Measurements from ENCODE around the gene HABP4.

Gene HABP4

GRCh38 chr9:96478829-96479371, 28.9 kb downstream of the HABP4 start:
- H3K27ac ChIP-seq (ENCODE audit: low read length): no peak overlapping the region
- H3K27me3 ChIP-seq (ENCODE audit: control insufficient read depth, insufficient read depth, low read length): no peaks in the 10 kb centered on the region
- no peak for DNase-seq (ENCODE audit: low read depth, low spot score)
- H3K4me3 ChIP-seq (ENCODE audit: low read length): no peak overlapping the region
- WGBS (ENCODE audit: insufficient coverage, insufficient read length): no CpG with 5 or more reads among the region's 4 CpGs
- no peaks in the 10 kb centered on the region; the same call in 1 of the 2 replicates for H3K36me3 ChIP-seq (ENCODE audit: control insufficient read depth, insufficient read depth, low read length)
- H3K9me3 ChIP-seq (ENCODE audit: control insufficient read depth, insufficient read depth, low read length): no peaks in the 10 kb centered on the region
- no peaks in the 10 kb centered on the region for H3K4me1 ChIP-seq (ENCODE audit: control insufficient read depth, insufficient read depth, low read length)

GRCh38 chr9:96480736-96481135, 30.8 kb downstream of the HABP4 start:
- H3K36me3 ChIP-seq (ENCODE audit: control insufficient read depth, insufficient read depth, low read length): peaks cover 5% of the 10 kb centered on the region
- no peak overlapping the region for H3K4me3 ChIP-seq (ENCODE audit: low read length)
- H3K27ac ChIP-seq (ENCODE audit: low read length): no peak overlapping the region
- no peaks in the 10 kb centered on the region for H3K9me3 ChIP-seq (ENCODE audit: control insufficient read depth, insufficient read depth, low read length)
- H3K27me3 ChIP-seq (ENCODE audit: control insufficient read depth, insufficient read depth, low read length): no peaks in the 10 kb centered on the region
- no peaks in the 10 kb centered on the region for H3K4me1 ChIP-seq (ENCODE audit: control insufficient read depth, insufficient read depth, low read length)
- DNase-seq (ENCODE audit: low read depth, low spot score): no peak
- WGBS (ENCODE audit: insufficient coverage, insufficient read length): no CpG with 5 or more reads among the region's 3 CpGs

GRCh38 chr9:96482476-96482875, 32.5 kb downstream of the HABP4 start:
- Histone ChIP-seq H3K9me3 (ENCODE audit: control insufficient read depth, insufficient read depth, low read length) (no peaks in the 10 kb centered on the region), H3K4me1 (ENCODE audit: control insufficient read depth, insufficient read depth, low read length) (no peaks in the 10 kb centered on the region), H3K36me3 (ENCODE audit: control insufficient read depth, insufficient read depth, low read length) (peaks cover 7% of the 10 kb centered on the region), H3K27ac (ENCODE audit: low read length) (no peak overlapping the region), H3K4me3 (ENCODE audit: low read length) (no peak overlapping the region), H3K27me3 (ENCODE audit: control insufficient read depth, insufficient read depth, low read length) (no peaks in the 10 kb centered on the region)
- WGBS (ENCODE audit: insufficient coverage, insufficient read length): no CpG with 5 or more reads among the region's 2 CpGs
- no peak for DNase-seq (ENCODE audit: low read depth, low spot score)

- H3K9me3 ChIP-seq (ENCODE audit: control insufficient read depth, insufficient read depth, low read length): no peaks in the 10 kb centered on the region
- no peak for DNase-seq (ENCODE audit: low read depth, low spot score)
- H3K27me3 ChIP-seq (ENCODE audit: control insufficient read depth, insufficient read depth, low read length): no peaks in the 10 kb centered on the region
- no peak overlapping the region for H3K27ac ChIP-seq (ENCODE audit: low read length)
- peaks cover 7% of the 10 kb centered on the region for H3K36me3 ChIP-seq (ENCODE audit: control insufficient read depth, insufficient read depth, low read length)
- no peak overlapping the region for H3K4me3 ChIP-seq (ENCODE audit: low read length)
- no peaks in the 10 kb centered on the region for H3K4me1 ChIP-seq (ENCODE audit: control insufficient read depth, insufficient read depth, low read length)
- WGBS (ENCODE audit: insufficient coverage, insufficient read length): no CpG with 5 or more reads among the region's 4 CpGs
Measured at GRCh38 chr9:96483197-96483596, 33.2 kb downstream of the HABP4 start.

- H3K4me3 ChIP-seq (ENCODE audit: low read length): no peak overlapping the region
Measured at GRCh38 chr9:96483733-96484390, 33.9 kb downstream of the HABP4 start.

GRCh38 chr9:96484521-96484931, 34.6 kb downstream of the HABP4 start:
- H3K4me3 ChIP-seq (ENCODE audit: low read length): no peak overlapping the region
- H3K4me1 ChIP-seq (ENCODE audit: control insufficient read depth, insufficient read depth, low read length): no peaks in the 10 kb centered on the region
- H3K36me3 ChIP-seq (ENCODE audit: control insufficient read depth, insufficient read depth, low read length): peaks cover 11% of the 10 kb centered on the region
- no peak for DNase-seq (ENCODE audit: low read depth, low spot score)
- no peaks in the 10 kb centered on the region for H3K9me3 ChIP-seq (ENCODE audit: control insufficient read depth, insufficient read depth, low read length)
- WGBS (ENCODE audit: insufficient coverage, insufficient read length): no CpG with 5 or more reads among the region's 4 CpGs
- H3K27ac ChIP-seq (ENCODE audit: low read length): no peak overlapping the region
- H3K27me3 ChIP-seq (ENCODE audit: control insufficient read depth, insufficient read depth, low read length): no peaks in the 10 kb centered on the region

More at GRCh38 chr9:96483733-96484390, 33.9 kb downstream of the HABP4 start:
- no peak overlapping the region for H3K27ac ChIP-seq (ENCODE audit: low read length)
- H3K4me1 ChIP-seq (ENCODE audit: control insufficient read depth, insufficient read depth, low read length): no peaks in the 10 kb centered on the region
- no peaks in the 10 kb centered on the region for H3K27me3 ChIP-seq (ENCODE audit: control insufficient read depth, insufficient read depth, low read length)
- no CpG with 5 or more reads among the region's 3 CpGs for WGBS (ENCODE audit: insufficient coverage, insufficient read length)
- DNase-seq (ENCODE audit: low read depth, low spot score): no peak
- H3K9me3 ChIP-seq (ENCODE audit: control insufficient read depth, insufficient read depth, low read length): no peaks in the 10 kb centered on the region
- H3K36me3 ChIP-seq (ENCODE audit: control insufficient read depth, insufficient read depth, low read length): peaks cover 11% of the 10 kb centered on the region

GRCh38 chr9:96485280-96485679, 35.3 kb downstream of the HABP4 start:
- Histone ChIP-seq H3K4me1 (ENCODE audit: control insufficient read depth, insufficient read depth, low read length) (no peaks in the 10 kb centered on the region), H3K36me3 (ENCODE audit: control insufficient read depth, insufficient read depth, low read length) (peaks cover 11% of the 10 kb centered on the region), H3K4me3 (ENCODE audit: low read length) (no peak overlapping the region), H3K9me3 (ENCODE audit: control insufficient read depth, insufficient read depth, low read length) (no peaks in the 10 kb centered on the region), H3K27ac (ENCODE audit: low read length) (no peak overlapping the region), H3K27me3 (ENCODE audit: control insufficient read depth, insufficient read depth, low read length) (no peaks in the 10 kb centered on the region)
- WGBS (ENCODE audit: insufficient coverage, insufficient read length): no CpG with 5 or more reads among the region's 16 CpGs
- DNase-seq (ENCODE audit: low read depth, low spot score): no peak

GRCh38 chr9:96486386-96487028, 36.5 kb downstream of the HABP4 start:
- H3K4me3 ChIP-seq (ENCODE audit: low read length): no peak overlapping the region
- no CpG with 5 or more reads among the region's 7 CpGs for WGBS (ENCODE audit: insufficient coverage, insufficient read length)
- no peak for DNase-seq (ENCODE audit: low read depth, low spot score)
- H3K36me3 ChIP-seq (ENCODE audit: control insufficient read depth, insufficient read depth, low read length): peaks cover 17% of the 10 kb centered on the region
- no peaks in the 10 kb centered on the region for H3K4me1 ChIP-seq (ENCODE audit: control insufficient read depth, insufficient read depth, low read length)
- no peaks in the 10 kb centered on the region for H3K9me3 ChIP-seq (ENCODE audit: control insufficient read depth, insufficient read depth, low read length)
- H3K27me3 ChIP-seq (ENCODE audit: control insufficient read depth, insufficient read depth, low read length): no peaks in the 10 kb centered on the region
- H3K27ac ChIP-seq (ENCODE audit: low read length): no peak overlapping the region

GRCh38 chr9:96487029-96487396, 37.0 kb downstream of the HABP4 start:
- H3K4me3 ChIP-seq (ENCODE audit: low read length): no peak overlapping the region
- no peaks in the 10 kb centered on the region for H3K4me1 ChIP-seq (ENCODE audit: control insufficient read depth, insufficient read depth, low read length)
- no peak overlapping the region for H3K27ac ChIP-seq (ENCODE audit: low read length)
- peaks cover 21% of the 10 kb centered on the region for H3K36me3 ChIP-seq (ENCODE audit: control insufficient read depth, insufficient read depth, low read length)
- WGBS (ENCODE audit: insufficient coverage, insufficient read length): no CpG with 5 or more reads among the region's 1 CpG
- H3K27me3 ChIP-seq (ENCODE audit: control insufficient read depth, insufficient read depth, low read length): no peaks in the 10 kb centered on the region
- no peak for DNase-seq (ENCODE audit: low read depth, low spot score)
- H3K9me3 ChIP-seq (ENCODE audit: control insufficient read depth, insufficient read depth, low read length): no peaks in the 10 kb centered on the region

- no peaks in the 10 kb centered on the region for H3K4me1 ChIP-seq (ENCODE audit: control insufficient read depth, insufficient read depth, low read length)
- no peaks in the 10 kb centered on the region for H3K9me3 ChIP-seq (ENCODE audit: control insufficient read depth, insufficient read depth, low read length)
- peaks cover 21% of the 10 kb centered on the region for H3K36me3 ChIP-seq (ENCODE audit: control insufficient read depth, insufficient read depth, low read length)
- WGBS (ENCODE audit: insufficient coverage, insufficient read length): no CpG with 5 or more reads among the region's 10 CpGs
- no peak overlapping the region for H3K4me3 ChIP-seq (ENCODE audit: low read length)
- no peak overlapping the region for H3K27ac ChIP-seq (ENCODE audit: low read length)
- H3K27me3 ChIP-seq (ENCODE audit: control insufficient read depth, insufficient read depth, low read length): no peaks in the 10 kb centered on the region
- DNase-seq (ENCODE audit: low read depth, low spot score): no peak
Measured at GRCh38 chr9:96487949-96488348, 38.0 kb downstream of the HABP4 start.

Data from iPS DF 6.9 (cell line).